GM18502 (cell line): ENCODE data around the gene DOCK11.

ENCODE experiments used
- ATAC-seq: cut with Tn5 transposase; IDR thresholded peaks from one replicate; pipeline ENCODE4 v1.9.1; 2021; ENCODE audit warnings: mild to moderate bottlenecking; ENCODE audit not compliant: unreplicated experiment, poor library complexity

The DOCK11 gene

GRCh38 chrX:118621081-118621759 is 125.6 kb downstream of the DOCK11 start:
- ATAC-seq, result no peak

- no peak for ATAC-seq
Measured at GRCh38 chrX:118623062-118623461, 127.4 kb downstream of the DOCK11 start.

DNA sequence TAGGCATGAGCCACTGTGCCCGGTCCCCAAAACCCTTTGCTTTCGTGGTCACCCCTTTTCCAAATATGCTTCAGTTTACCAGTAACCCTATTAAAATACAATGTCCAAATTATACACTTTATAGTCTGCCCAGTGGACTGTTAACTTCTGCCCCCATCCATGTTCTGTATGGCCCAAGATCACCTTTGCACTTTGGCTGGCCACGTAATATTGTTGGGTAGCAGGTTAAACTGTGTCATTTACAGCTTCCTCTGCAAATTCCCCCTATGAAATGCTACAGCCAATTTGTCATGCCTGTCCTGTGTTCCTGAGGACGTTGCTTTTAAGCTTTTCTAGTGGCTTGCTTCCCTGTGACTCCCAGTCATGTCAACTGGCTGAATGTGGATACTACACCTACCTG is 130.7 kb downstream of the DOCK11 start:
- ATAC-seq, result no peak

- ATAC-seq, result no peak
Measured at GRCh38 chrX:118627084-118627758, 131.6 kb downstream of the DOCK11 start.

GRCh38 chrX:118630848-118631247 is 135.2 kb downstream of the DOCK11 start:
- ATAC-seq, result no peak

- peak; percentile 65 for ATAC-seq
Measured at GRCh38 chrX:118631586-118631985, 136.0 kb downstream of the DOCK11 start.

GRCh38 chrX:118632862-118633261 is 137.2 kb downstream of the DOCK11 start:
- ATAC-seq, result peak; percentile 63

GRCh38 chrX:118633530-118633929 is 137.9 kb downstream of the DOCK11 start:
- ATAC-seq, result no peak

- no peak for ATAC-seq
Measured at GRCh38 chrX:118634336-118634735, 138.7 kb downstream of the DOCK11 start.

- no peak for ATAC-seq
Measured at GRCh38 chrX:118637997-118638396, 142.4 kb downstream of the DOCK11 start.

DNA sequence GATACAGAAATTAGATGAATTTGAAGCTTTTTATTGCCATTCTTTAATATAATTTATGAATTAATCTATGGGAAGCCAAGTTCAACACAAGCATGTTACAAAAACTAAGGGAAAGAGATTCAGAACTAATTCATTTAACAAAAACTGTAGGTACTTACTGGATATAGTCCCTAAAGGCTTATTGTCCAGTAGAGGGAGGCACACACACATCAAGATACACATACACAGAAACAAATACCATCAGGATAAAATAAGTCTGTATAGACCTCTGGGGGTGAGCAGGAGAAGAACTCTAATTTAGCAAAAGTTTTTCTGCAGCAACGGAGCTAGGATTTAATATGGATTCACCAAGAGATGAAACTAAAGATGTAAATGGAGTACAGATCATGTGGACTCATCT is 148.8 kb downstream of the DOCK11 start:
- ATAC-seq, result no peak

GRCh38 chrX:118652717-118653116 is 157.1 kb downstream of the DOCK11 start:
- ATAC-seq, result no peak

GRCh38 chrX:118654331-118654730 is 158.7 kb downstream of the DOCK11 start:
- no peak for ATAC-seq

GRCh38 chrX:118655561-118656246 is 160.1 kb downstream of the DOCK11 start:
- ATAC-seq, result no peak

DNA sequence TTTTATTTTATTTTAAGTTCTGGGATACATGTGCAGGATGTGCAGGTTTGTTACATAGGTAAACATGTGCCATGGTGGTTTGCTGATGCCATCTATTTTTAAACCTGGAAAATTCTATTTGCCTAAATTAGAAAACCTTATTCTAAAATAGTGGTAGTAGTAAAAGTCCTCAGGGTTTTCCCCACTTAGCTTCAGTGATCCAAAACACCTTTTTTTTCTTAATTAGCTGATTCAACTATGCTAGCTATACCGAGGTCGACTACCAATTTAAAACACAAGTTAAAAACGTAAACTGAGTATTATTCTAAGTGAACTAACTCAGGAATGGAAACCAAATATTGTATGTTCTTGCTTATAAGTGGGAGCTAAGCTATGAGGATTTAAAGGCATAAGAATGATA is 161.8 kb downstream of the DOCK11 start:
- ATAC-seq, result no peak

DNA sequence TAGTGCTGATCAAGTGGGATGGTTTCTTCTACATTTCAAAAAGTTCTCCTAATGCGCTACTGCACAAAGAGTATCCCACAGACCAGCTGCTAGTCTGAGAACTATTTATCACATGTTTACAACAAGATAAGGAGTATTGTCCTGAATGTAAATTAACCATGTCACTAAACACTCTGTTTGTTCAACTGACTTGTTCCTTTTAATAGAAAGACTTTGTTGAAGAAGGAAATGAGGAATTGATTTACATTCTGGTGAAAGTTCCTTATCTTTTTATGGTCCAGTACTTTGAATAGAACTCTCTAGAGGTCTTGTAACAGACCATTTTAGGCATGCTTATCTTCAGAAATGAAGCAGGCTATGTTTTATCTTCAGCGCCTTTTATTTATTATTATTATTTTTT is 164.5 kb downstream of the DOCK11 start:
- ATAC-seq, result no peak

- ATAC-seq, result no peak
Measured at GRCh38 chrX:118665204-118665603, 169.6 kb downstream of the DOCK11 start.

DNA sequence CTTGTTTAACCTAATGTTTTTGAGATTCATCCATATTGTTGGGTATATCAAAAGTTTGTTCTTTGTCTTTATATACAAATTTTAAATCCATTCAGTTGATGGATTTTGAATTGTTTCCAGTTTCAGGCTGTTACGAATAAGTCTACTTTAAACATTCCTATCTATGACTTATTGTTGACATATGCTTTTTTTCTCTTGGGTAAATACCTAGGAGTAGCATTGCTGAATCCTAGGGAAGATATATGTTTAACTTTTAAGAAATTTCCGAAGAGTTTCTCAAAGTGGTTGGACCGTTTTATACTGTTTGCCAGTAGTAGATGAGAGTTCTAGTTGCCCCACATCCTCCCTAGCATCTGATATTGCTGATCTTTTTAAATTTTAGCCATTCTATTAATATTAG is 170.9 kb downstream of the DOCK11 start:
- ATAC-seq, result no peak

GRCh38 chrX:118669435-118669834 is 173.8 kb downstream of the DOCK11 start:
- ATAC-seq, result no peak

DNA sequence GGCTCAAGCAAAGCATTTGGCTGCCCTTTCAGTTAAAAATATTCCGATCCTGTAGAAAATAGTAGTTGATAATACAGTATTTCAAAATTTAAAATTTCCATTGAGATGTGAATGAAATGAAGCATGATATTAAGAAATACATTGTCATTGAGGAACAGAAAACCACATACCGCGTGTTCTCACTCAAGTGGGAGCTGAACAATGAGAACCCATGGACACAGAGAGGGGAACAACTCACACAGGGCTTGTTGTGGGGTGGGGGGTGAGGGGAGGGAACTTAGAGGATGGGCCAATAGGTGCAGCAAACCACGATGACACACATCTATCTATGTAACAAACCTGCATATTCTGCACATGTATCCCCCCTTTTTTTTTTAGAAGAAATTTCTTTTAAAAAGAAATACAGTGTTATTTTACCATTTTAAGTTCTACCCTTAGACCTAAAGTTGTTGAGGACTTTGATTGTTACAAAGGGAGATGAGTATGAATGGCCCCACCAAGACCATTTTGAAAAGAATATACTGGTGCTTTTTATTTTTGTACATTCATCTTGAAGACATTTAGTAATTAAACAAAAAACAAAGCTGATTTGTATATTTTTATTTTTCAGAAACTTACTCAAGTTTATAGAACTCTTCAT is 179.8 kb downstream of the DOCK11 start:
- no peak for ATAC-seq

GRCh38 chrX:118675966-118676349 is 180.3 kb downstream of the DOCK11 start:
- ATAC-seq, result no peak
